C4-2B (cell line): ENCODE measurements around the gene FHIT.

ENCODE experiments used
- H3K27ac ChIP-seq: fragments of 450-650 bp; 2 replicates; pipeline ENCODE4 v1.5.1; 2017
- ZFX ChIP-seq: fragments of 450-650 bp; IDR thresholded peaks from 2 replicates; pipeline ENCODE4 v1.6.1; 2017
- TF ChIP-seq, protein P1 (sequence below): fragments of 450-650 bp; conservative IDR thresholded peaks from 2 replicates; pipeline ENCODE4 v1.5.1; 2017; ENCODE audit warnings: mild to moderate bottlenecking

Gene FHIT

DNA sequence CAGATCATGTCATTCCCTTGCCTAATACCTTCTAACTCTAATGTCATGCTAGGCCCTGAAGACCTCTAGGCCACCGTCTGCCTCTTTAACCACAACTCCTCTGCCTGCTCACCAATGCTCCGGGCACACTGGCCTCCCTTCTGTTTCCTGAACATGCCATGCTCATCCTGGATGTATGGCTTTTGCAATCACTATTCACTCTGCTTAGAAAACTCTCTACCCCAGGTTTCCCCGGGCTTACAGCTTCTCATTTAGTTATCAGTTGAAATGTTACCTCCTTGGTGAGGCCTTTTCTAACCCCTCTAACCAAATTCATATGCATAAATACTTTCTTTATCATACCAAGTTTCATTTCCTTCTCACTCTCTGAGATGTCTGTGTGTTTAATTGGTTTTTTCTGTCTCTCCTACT is 1473.6 kb downstream of the FHIT start:
- H3K27ac ChIP-seq: no peak overlapping the region
- TF ChIP-seq, protein P1, sequence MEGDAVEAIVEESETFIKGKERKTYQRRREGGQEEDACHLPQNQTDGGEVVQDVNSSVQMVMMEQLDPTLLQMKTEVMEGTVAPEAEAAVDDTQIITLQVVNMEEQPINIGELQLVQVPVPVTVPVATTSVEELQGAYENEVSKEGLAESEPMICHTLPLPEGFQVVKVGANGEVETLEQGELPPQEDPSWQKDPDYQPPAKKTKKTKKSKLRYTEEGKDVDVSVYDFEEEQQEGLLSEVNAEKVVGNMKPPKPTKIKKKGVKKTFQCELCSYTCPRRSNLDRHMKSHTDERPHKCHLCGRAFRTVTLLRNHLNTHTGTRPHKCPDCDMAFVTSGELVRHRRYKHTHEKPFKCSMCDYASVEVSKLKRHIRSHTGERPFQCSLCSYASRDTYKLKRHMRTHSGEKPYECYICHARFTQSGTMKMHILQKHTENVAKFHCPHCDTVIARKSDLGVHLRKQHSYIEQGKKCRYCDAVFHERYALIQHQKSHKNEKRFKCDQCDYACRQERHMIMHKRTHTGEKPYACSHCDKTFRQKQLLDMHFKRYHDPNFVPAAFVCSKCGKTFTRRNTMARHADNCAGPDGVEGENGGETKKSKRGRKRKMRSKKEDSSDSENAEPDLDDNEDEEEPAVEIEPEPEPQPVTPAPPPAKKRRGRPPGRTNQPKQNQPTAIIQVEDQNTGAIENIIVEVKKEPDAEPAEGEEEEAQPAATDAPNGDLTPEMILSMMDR: no peak
- TF ChIP-seq ZFX: no peak

DNA sequence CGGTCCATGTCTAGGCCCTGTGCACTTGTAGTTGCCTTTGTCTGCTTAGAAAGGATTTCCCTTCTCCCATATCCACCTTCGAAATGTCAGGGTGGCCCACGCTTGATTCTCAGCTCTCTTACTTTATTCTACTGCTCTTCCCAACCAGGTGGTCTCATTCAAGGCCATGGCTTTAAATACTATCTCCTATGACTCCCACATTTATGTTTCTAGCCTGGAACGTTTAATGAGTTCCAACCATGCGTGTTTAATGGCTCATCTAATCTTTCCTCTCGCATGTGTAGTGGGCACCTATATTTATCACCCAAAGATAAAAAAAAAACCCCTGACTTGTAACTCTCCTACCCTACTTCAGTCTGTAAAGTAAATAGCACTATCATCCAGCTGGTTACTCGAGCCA is 1474.2 kb downstream of the FHIT start:
- TF ChIP-seq, protein P1: no peak
- no peak for TF ChIP-seq ZFX
- no peak overlapping the region for H3K27ac ChIP-seq

DNA sequence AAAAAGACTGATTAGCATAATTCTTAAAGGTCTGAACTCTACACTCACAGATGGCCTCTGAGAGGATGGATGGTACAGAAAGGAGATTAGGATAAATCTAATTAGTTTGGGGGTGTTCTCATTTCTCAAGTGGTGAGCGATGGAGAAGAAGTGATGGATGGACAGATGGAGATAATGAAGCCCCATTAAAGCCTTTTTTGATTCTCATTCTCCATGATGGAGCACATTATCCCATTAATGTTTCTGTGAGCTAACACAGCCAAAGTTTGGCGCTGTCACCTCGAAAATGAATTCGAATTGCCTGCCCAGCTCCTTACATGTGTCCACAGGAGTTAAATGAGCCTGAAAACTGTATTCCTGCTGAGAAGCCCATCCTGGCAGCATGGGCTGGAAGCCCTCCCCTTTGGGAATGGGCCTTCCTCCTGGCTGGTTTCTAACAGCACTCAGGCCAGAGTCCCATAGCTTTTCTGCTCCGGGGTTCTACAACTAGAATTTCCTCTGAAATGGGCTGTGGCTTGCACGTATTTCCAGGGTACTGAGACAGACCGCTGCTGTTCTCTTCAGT is 1475.4 kb downstream of the FHIT start:
- no peak overlapping the region for H3K27ac ChIP-seq
- no peak for TF ChIP-seq ZFX
- TF ChIP-seq, protein P1: no peak

DNA sequence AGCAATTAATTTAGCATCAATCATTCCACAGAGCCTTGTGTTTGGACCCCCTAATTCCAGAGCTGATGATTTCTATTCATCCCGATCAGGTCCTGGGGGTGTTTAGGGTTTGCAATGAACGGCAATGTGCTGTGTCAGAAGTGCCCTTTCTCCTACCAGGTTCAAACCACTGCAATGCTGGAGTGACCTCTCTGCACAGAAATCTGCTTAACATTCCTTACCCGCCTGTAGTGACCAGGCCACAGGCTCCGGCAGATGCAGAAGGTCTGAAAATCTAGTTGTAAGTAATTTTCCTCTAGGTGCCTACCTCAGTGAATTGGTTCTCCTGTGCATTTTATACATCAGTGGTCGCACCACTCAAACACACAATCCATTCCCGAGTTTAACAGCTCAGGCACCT is 1476.1 kb downstream of the FHIT start:
- TF ChIP-seq ZFX: no peak
- TF ChIP-seq, protein P1: no peak
- H3K27ac ChIP-seq: no peak overlapping the region

DNA sequence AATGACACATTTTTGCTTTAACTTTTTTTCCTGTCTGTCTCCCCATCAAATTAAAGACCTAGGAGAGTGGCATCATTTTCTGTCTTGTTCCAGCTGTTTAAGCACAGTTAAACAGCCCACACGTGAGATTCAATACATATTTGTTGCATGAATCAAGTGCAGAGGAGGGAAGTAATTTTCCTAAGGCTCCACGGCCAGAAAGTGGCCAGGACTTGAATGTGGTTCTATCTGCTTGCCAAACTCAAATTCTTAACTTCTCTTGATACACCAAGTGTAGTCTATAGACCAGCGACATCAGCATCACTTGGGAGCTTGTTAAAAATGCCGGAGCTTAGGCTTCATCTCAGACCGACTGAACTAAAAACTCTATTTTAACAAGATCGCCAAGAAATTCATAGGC is 1476.6 kb downstream of the FHIT start:
- TF ChIP-seq, protein P1: no peak
- TF ChIP-seq ZFX: no peak
- no peak overlapping the region for H3K27ac ChIP-seq

DNA sequence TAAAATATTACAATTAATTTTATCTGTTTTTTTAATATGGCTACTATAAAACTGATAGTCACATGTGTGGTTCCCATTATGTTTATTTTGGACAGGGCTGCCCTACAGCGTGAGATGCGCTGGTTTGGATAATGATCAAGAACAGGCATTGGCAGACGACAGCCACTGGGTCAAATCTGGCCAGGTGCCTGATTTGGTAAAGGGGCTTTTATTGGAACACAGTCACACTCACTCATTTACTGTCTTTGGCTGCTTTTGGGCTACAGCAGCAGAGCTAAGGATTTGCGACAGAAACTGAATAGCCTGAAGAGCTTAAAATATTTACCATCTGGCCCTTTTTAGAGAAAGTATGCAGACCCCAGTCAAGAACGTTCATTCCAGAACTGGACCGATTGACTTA is 1477.3 kb downstream of the FHIT start:
- no peak overlapping the region for H3K27ac ChIP-seq
- no peak for TF ChIP-seq ZFX

DNA sequence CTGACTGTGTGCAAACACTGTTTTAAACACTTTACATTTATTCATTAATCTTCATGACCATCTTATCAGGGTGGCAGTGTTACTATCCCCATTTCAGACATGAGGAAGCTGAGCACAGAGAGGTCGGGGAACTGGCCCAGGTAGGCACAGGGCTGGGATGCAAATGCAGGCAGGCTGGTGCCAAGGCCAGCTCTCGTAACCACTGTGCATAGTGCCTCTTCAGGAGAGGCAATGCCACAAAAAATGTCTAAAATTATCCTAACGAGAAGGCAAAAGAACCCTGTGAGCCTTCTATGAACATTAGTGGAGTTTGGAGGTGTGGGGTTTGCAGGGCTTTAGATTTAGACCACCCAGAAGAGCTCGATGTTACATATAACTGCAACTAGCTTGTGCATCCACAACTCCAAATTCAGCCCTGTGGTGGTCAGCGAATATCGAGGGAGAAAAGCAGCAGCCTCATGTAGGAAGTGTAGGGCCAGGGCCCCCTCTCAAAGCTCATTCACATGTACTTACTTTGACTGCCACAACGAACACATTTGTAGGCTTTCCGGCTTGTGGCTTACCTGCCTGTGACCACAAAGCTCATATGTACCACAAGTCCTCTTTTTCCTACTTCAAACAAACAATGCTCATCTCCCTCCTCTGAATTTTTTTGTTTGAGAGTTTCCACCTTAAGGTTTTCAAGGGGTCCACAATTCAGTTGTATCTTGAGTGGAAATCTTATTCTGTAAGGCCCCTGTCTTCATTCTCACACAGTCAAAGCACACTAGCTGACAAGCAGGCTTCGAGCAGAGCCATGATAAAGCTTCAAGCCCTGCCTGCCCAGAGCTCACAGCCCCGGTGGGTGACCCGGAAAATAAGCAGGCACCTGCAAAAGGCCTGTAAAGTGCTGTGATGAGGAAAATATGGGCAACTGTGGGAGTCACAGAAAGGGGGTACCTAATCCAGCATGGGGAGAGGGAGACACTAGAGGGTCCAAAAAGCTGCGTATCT is 1478.5 kb downstream of the FHIT start:
- H3K27ac ChIP-seq: no peak overlapping the region
- TF ChIP-seq, protein P1: no peak
- no peak for TF ChIP-seq ZFX
